Esophagus squamous epithelium (tissue), 4 donors: Measurements from ENCODE around the gene GALNTL6.

Experiments used
- POLR2A ChIP-seq, 4 donors: fragments of 450-650 bp; IDR thresholded peaks; one replicate each; pipeline ENCODE4 v1.6.1; 2017; ENCODE audit warnings: antibody characterized with exemption in 4 of 4, mild to moderate bottlenecking in 4 of 4, moderate library complexity in 3 of 4
- TF ChIP-seq, protein P1 (sequence below), 6 experiments: fragments of 450-650 bp in 4 of 6; fragments of 200-600 bp in 2 of 6; sonication (generic) in 2 of 6; IDR thresholded peaks; one replicate each; pipeline ENCODE4 v1.5.1; 2016 to 2019; ENCODE audit warnings: antibody characterized with exemption in 6 of 6, mild to moderate bottlenecking in 4 of 6, moderate library complexity in 4 of 6

DNA sequence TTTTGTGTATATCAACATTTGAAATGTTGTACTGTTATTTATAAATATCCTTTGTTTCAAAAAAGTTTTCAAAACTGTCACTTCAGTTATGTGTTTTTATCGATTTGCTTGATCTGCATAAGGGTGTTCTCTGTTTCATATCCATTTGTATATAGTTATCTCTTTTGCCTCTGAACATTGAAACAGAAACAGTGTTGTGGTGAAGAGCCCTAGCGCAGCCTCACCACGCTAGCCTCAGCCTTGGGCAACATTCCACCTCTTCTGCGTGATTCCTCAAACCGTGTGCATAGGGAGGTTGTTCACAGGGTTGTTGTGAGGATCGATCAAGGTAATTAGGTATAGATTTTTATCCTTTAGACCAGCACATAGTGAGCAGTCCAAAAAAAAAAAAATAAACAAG, 1068.4 kb downstream of the GALNTL6 start:
- no peak for TF ChIP-seq POLR2A (IDR thresholded peaks at IDR 0.05)
- TF ChIP-seq, protein P1, sequence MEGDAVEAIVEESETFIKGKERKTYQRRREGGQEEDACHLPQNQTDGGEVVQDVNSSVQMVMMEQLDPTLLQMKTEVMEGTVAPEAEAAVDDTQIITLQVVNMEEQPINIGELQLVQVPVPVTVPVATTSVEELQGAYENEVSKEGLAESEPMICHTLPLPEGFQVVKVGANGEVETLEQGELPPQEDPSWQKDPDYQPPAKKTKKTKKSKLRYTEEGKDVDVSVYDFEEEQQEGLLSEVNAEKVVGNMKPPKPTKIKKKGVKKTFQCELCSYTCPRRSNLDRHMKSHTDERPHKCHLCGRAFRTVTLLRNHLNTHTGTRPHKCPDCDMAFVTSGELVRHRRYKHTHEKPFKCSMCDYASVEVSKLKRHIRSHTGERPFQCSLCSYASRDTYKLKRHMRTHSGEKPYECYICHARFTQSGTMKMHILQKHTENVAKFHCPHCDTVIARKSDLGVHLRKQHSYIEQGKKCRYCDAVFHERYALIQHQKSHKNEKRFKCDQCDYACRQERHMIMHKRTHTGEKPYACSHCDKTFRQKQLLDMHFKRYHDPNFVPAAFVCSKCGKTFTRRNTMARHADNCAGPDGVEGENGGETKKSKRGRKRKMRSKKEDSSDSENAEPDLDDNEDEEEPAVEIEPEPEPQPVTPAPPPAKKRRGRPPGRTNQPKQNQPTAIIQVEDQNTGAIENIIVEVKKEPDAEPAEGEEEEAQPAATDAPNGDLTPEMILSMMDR (IDR thresholded peaks at IDR 0.05), result no peak
